Stimulated activated CD4-positive, alpha-beta T cell treated with anti-CD3 and anti-CD28 coated beads, Interleukin-15, amount 100 ng/mL, for 24 hours (primary cell): Measurements from ENCODE around the gene FOXD1.
A peak's percentile ranks its signal among the peaks of the same experiment; 100 is the strongest.
"Not testable (repeated sequence)": the region's sequence is repeated elsewhere in the genome, so short reads cannot be mapped to it uniquely, and the experiment has no call there.

ENCODE experiments used
- DNase-seq: peaks from one replicate; pipeline ENCODE4 v3.0.0-alpha.2; 2020

The FOXD1 gene

GRCh38 chr5:73460133-73460532 lies 11.6 kb upstream of the FOXD1 start:
- DNase-seq: no peak

- DNase-seq: no peak
Measured at GRCh38 chr5:73459366-73459765, 10.8 kb upstream of the FOXD1 start.

- DNase-seq: not testable (repeated sequence)
Measured at GRCh38 chr5:73456462-73456861, 7.9 kb upstream of the FOXD1 start.

- DNase-seq: peak; percentile 45
Measured at GRCh38 chr5:73454379-73455036, 5.9 kb upstream of the FOXD1 start.

GRCh38 chr5:73452215-73452614 lies 3.6 kb upstream of the FOXD1 start:
- DNase-seq: no peak

- peak; percentile 80 for DNase-seq
Measured at GRCh38 chr5:73451224-73452130, 2.9 kb upstream of the FOXD1 start.

GRCh38 chr5:73450672-73451223 lies 2.2 kb upstream of the FOXD1 start:
- no peak for DNase-seq

- no peak for DNase-seq
Measured at GRCh38 chr5:73450137-73450536, 1.6 kb upstream of the FOXD1 start.

GRCh38 chr5:73447530-73448462 lies 781 bp downstream of the FOXD1 start:
- DNase-seq: peak; percentile 59

GRCh38 chr5:73446631-73447529 lies 1.7 kb downstream of the FOXD1 start:
- DNase-seq: no peak

GRCh38 chr5:73445665-73446630 lies 2.6 kb downstream of the FOXD1 start:
- no peak for DNase-seq

- no peak for DNase-seq
Measured at GRCh38 chr5:73444499-73445438, 3.8 kb downstream of the FOXD1 start.

- no peak for DNase-seq
Measured at GRCh38 chr5:73443829-73444498, 4.6 kb downstream of the FOXD1 start.

- DNase-seq: no peak
Measured at GRCh38 chr5:73442996-73443627, 5.5 kb downstream of the FOXD1 start.

GRCh38 chr5:73442231-73442811 lies 6.3 kb downstream of the FOXD1 start:
- DNase-seq: no peak

- DNase-seq: no peak
Measured at GRCh38 chr5:73441378-73441777, 7.2 kb downstream of the FOXD1 start.

- no peak for DNase-seq
Measured at GRCh38 chr5:73440262-73440661, 8.3 kb downstream of the FOXD1 start.
